GM23338 (cell line): ENCODE results near the gene AGXT2. TPM values are rescaled to one million over a fixed set of nuclear protein-coding genes. Genes with fewer than 3 reads are reported as not detected.

Source experiments
- ATAC-seq: fragments of 200-7000 bp; cut with Tn5 transposase; 3 replicates; pipeline ENCODE4 v1.9.1; 2020
- DNase-seq: peaks from one replicate; pipeline ENCODE4 v3.0.0-alpha.2; 2015; ENCODE audit warnings: low spot score
- H2AFZ ChIP-seq: fragments of 200-600 bp; sonication (generic); 2 replicates; pipeline ENCODE4 v1.8.0; 2016; ENCODE audit warnings: antibody characterized with exemption, mild to moderate bottlenecking, moderate library complexity
- H3F3A ChIP-seq: fragments of 200-600 bp; sonication (generic); replicated peaks from 2 replicates; pipeline ENCODE4 v1.8.0; 2017; ENCODE audit warnings: antibody characterized with exemption, mixed run types, low read depth
- H3K27ac ChIP-seq: fragments of 200-600 bp; sonication (generic); 2 replicates; pipeline ENCODE4 v1.6.1; 2016; ENCODE audit warnings: low read depth
- H3K27me3 ChIP-seq: fragments of 200-600 bp; sonication (generic); 2 replicates; pipeline ENCODE4 v1.8.0; 2016; ENCODE audit warnings: mild to moderate bottlenecking, mixed run types, moderate library complexity; ENCODE audit not compliant: insufficient read depth
- H3K36me3 ChIP-seq: fragments of 200-600 bp; sonication (generic); 2 replicates; pipeline ENCODE4 v1.8.0; 2016; ENCODE audit warnings: mild to moderate bottlenecking; ENCODE audit not compliant: insufficient read depth
- H3K4me1 ChIP-seq: fragments of 200-600 bp; sonication (generic); 2 replicates; pipeline ENCODE4 v1.8.0; 2016; ENCODE audit warnings: mild to moderate bottlenecking, moderate library complexity; ENCODE audit not compliant: insufficient read depth
- H3K4me2 ChIP-seq: fragments of 200-600 bp; sonication (generic); 2 replicates; pipeline ENCODE4 v1.7.1; 2017; ENCODE audit warnings: mixed run types
- H3K4me3 ChIP-seq: fragments of 200-600 bp; sonication (generic); 2 replicates; pipeline ENCODE4 v1.6.1; 2016; ENCODE audit warnings: mixed run types
- H3K79me2 ChIP-seq: fragments of 200-600 bp; sonication (generic); replicated peaks from 2 replicates; pipeline ENCODE4 v1.8.0; 2017; ENCODE audit warnings: mild to moderate bottlenecking; ENCODE audit not compliant: insufficient read depth
- H3K9me2 ChIP-seq: fragments of 200-600 bp; sonication (generic); 2 replicates; pipeline ENCODE4 v1.8.0; 2017; ENCODE audit not compliant: insufficient read depth
- H4K20me1 ChIP-seq: fragments of 200-600 bp; sonication (generic); replicated peaks from 2 replicates; pipeline ENCODE4 v1.8.0; 2017; ENCODE audit warnings: mild to moderate bottlenecking; ENCODE audit not compliant: insufficient read depth
- H3K27ac Mint-ChIP-seq: 2 replicates; pipeline ENCODE4 v1.8.0; 2020; ENCODE audit warnings: inconsistent platforms, mild to moderate bottlenecking, moderate library complexity, mixed read lengths
- H3K27me3 Mint-ChIP-seq: 3 replicates; pipeline ENCODE4 v1.8.0; 2022; ENCODE audit warnings: low read depth, mild to moderate bottlenecking, moderate library complexity, mixed read lengths, inconsistent platforms; ENCODE audit not compliant: insufficient read depth, poor library complexity
- H3K36me3 Mint-ChIP-seq: 3 replicates; pipeline ENCODE4 v1.8.0; 2021; ENCODE audit warnings: low read depth, mild to moderate bottlenecking, inconsistent platforms, moderate library complexity, mixed read lengths
- H3K4me1 Mint-ChIP-seq: 3 replicates; pipeline ENCODE4 v1.8.0; 2020; ENCODE audit warnings: mild to moderate bottlenecking, inconsistent platforms, mixed read lengths
- H3K4me3 Mint-ChIP-seq: 3 replicates; pipeline ENCODE4 v1.8.0; 2021; ENCODE audit warnings: moderate library complexity, mild to moderate bottlenecking, inconsistent platforms, mixed read lengths
- H3K9me3 Mint-ChIP-seq: 3 replicates; pipeline ENCODE4 v1.8.0; 2020; ENCODE audit warnings: moderate library complexity, mild to moderate bottlenecking, inconsistent platforms, mixed read lengths
- EZH2 ChIP-seq: fragments of 200-600 bp; sonication (generic); IDR thresholded peaks from one replicate; pipeline ENCODE4 v1.8.0; 2017; ENCODE audit warnings: antibody characterized with exemption, mild to moderate bottlenecking, low read depth; ENCODE audit not compliant: unreplicated experiment
- NANOG ChIP-seq: IDR thresholded peaks from 2 replicates; pipeline ENCODE4 v1.6.1; 2016; ENCODE audit warnings: antibody characterized with exemption, borderline replicate concordance
- POLR2AphosphoS5 ChIP-seq: IDR thresholded peaks from 2 replicates; pipeline ENCODE4 v1.6.1; 2016; ENCODE audit warnings: antibody characterized with exemption, low read depth
- ZNF114 ChIP-seq: fragments of 250-450 bp; sonication (Bioruptor Pico); IDR thresholded peaks from 2 replicates; pipeline ENCODE4 v1.5.0; 2020; ENCODE audit warnings: mild to moderate bottlenecking, moderate library complexity
- polyA plus RNA-seq: library from polyadenylated mRNA; unstranded; fragments of >200 nt; fragmentation: Nextera tagmentation; extraction: Ambion mirVana; gene quantifications from 2 replicates; pipeline ENCODE4 v1.2.1, GENCODE V29; 2016
- total RNA-seq: library from RNA; depleted of rRNA; stranded (reverse); fragments of >200 nt; shearing (Covaris generic); gene quantifications from 2 replicates; pipeline ENCODE4 v1.2.3, GENCODE V29; 2014
- TF ChIP-seq, protein P1 (sequence below): fragments of 250-450 bp; sonication (Bioruptor Pico); IDR thresholded peaks from 2 replicates; pipeline ENCODE4 v1.5.0; 2020; ENCODE audit warnings: mild to moderate bottlenecking, moderate library complexity
- TF ChIP-seq, protein P2 (sequence below), 2 experiments: fragments of 200-600 bp in 1 of 2; sonication (generic) in 1 of 2; conservative IDR thresholded peaks; 2 replicates each; pipeline versions ENCODE4 v1.5.1 to v1.6.1; 2016 to 2017; ENCODE audit warnings: antibody characterized with exemption in 2 of 2, low read depth in 2 of 2, mild to moderate bottlenecking in 2 of 2, moderate library complexity in 1 of 2
- TF ChIP-seq, protein P3 (sequence below): IDR thresholded peaks from one replicate; pipeline ENCODE4 v1.6.1; 2018; ENCODE audit warnings: antibody characterized with exemption; ENCODE audit not compliant: unreplicated experiment

The AGXT2 gene
- total and polyA plus RNA-seq, 2 experiments from 2014 or later, result not detected

DNA sequence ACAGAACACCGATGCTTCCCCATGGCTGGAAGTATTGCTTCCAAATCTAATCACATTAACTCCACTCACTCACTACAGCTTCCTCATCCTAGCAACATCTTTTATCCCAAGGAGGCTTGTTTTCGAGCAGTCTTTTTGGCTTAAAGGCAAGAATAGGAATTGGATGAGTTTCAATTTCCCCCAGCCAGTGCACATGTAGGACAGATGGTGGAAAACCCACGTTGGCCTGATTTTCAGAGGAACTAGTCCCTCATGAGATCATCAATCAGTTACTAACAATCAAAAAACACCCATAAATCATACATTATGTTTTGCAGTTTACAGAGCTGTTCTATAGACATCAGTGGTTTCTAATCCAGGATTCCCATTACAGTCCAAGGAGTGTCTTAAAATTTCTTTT is 48.5 kb upstream of the AGXT2 start (continued):
- TF ChIP-seq, protein P1, sequence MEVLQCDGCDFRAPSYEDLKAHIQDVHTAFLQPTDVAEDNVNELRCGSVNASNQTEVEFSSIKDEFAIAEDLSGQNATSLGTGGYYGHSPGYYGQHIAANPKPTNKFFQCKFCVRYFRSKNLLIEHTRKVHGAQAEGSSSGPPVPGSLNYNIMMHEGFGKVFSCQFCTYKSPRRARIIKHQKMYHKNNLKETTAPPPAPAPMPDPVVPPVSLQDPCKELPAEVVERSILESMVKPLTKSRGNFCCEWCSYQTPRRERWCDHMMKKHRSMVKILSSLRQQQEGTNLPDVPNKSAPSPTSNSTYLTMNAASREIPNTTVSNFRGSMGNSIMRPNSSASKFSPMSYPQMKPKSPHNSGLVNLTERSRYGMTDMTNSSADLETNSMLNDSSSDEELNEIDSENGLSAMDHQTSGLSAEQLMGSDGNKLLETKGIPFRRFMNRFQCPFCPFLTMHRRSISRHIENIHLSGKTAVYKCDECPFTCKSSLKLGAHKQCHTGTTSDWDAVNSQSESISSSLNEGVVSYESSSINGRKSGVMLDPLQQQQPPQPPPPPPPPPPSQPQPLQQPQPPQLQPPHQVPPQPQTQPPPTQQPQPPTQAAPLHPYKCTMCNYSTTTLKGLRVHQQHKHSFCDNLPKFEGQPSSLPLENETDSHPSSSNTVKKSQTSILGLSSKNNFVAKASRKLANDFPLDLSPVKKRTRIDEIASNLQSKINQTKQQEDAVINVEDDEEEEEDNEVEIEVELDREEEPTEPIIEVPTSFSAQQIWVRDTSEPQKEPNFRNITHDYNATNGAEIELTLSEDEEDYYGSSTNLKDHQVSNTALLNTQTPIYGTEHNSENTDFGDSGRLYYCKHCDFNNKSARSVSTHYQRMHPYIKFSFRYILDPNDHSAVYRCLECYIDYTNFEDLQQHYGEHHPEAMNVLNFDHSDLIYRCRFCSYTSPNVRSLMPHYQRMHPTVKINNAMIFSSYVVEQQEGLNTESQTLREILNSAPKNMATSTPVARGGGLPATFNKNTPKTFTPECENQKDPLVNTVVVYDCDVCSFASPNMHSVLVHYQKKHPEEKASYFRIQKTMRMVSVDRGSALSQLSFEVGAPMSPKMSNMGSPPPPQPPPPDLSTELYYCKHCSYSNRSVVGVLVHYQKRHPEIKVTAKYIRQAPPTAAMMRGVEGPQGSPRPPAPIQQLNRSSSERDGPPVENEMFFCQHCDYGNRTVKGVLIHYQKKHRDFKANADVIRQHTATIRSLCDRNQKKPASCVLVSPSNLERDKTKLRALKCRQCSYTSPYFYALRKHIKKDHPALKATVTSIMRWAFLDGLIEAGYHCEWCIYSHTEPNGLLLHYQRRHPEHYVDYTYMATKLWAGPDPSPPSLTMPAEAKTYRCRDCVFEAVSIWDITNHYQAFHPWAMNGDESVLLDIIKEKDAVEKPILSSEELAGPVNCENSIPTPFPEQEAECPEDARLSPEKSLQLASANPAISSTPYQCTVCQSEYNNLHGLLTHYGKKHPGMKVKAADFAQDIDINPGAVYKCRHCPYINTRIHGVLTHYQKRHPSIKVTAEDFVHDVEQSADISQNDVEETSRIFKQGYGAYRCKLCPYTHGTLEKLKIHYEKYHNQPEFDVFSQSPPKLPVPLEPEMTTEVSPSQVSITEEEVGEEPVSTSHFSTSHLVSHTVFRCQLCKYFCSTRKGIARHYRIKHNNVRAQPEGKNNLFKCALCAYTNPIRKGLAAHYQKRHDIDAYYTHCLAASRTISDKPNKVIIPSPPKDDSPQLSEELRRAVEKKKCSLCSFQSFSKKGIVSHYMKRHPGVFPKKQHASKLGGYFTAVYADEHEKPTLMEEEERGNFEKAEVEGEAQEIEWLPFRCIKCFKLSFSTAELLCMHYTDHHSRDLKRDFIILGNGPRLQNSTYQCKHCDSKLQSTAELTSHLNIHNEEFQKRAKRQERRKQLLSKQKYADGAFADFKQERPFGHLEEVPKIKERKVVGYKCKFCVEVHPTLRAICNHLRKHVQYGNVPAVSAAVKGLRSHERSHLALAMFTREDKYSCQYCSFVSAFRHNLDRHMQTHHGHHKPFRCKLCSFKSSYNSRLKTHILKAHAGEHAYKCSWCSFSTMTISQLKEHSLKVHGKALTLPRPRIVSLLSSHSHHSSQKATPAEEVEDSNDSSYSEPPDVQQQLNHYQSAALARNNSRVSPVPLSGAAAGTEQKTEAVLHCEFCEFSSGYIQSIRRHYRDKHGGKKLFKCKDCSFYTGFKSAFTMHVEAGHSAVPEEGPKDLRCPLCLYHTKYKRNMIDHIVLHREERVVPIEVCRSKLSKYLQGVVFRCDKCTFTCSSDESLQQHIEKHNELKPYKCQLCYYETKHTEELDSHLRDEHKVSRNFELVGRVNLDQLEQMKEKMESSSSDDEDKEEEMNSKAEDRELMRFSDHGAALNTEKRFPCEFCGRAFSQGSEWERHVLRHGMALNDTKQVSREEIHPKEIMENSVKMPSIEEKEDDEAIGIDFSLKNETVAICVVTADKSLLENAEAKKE (CRISPR knock-in tag), result no peak
- TF ChIP-seq, protein P2, sequence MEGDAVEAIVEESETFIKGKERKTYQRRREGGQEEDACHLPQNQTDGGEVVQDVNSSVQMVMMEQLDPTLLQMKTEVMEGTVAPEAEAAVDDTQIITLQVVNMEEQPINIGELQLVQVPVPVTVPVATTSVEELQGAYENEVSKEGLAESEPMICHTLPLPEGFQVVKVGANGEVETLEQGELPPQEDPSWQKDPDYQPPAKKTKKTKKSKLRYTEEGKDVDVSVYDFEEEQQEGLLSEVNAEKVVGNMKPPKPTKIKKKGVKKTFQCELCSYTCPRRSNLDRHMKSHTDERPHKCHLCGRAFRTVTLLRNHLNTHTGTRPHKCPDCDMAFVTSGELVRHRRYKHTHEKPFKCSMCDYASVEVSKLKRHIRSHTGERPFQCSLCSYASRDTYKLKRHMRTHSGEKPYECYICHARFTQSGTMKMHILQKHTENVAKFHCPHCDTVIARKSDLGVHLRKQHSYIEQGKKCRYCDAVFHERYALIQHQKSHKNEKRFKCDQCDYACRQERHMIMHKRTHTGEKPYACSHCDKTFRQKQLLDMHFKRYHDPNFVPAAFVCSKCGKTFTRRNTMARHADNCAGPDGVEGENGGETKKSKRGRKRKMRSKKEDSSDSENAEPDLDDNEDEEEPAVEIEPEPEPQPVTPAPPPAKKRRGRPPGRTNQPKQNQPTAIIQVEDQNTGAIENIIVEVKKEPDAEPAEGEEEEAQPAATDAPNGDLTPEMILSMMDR (conservative IDR thresholded peaks at IDR 0.05; ENCODE audit: low read depth in 2 of 2), result no peak
- TF ChIP-seq ZNF114 (CRISPR knock-in tag), result no peak
- no peak for TF ChIP-seq EZH2
- TF ChIP-seq NANOG, result no peak

DNA sequence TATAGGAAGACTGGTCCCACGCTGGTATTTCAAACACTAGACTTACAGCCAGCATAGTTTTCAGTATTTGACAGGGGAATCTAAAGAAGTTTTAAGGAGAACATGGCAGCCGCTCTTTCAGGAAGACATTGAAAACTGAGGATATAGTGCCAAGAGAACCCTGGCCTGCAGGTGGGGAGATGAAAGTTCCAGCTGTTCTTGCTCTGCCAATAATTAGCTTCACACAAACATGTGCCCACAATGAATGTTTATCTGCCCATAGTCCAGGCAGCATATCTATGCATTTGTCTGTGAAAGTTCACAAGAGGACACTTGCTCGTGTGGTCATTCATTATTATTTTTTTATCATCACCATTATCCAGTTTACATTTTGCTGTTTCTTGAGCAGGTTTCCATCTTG is 47.6 kb upstream of the AGXT2 start:
- Mint-ChIP-seq H3K27ac (no peak overlapping the region), H3K36me3 (no peaks in the 10 kb centered on the region), H3K9me3 (no peaks in the 10 kb centered on the region; the same call in 2 of the 3 replicates), H3K4me1 (peaks cover 8% of the 10 kb centered on the region), H3K27me3 (no peaks in the 10 kb centered on the region), H3K4me3 (no peak overlapping the region)
- Histone ChIP-seq H3K4me2 (no peak overlapping the region), H3K79me2 (no peaks in the 10 kb centered on the region), H3K4me1 (peaks cover 11% of the 10 kb centered on the region; the same call in 1 of the 2 replicates), H3K27me3 (no peaks in the 10 kb centered on the region), H2AFZ (no peak overlapping the region), H3F3A (no peaks in the 10 kb centered on the region), H3K9me2 (peaks cover 9% of the 10 kb centered on the region; the same call in 1 of the 2 replicates), H3K4me3 (no peak overlapping the region), H3K27ac (no peak overlapping the region), H3K36me3 (no peaks in the 10 kb centered on the region), H4K20me1 (no peaks in the 10 kb centered on the region)
- ATAC-seq (no peak), DNase-seq (no peak)
- TF ChIP-seq, protein P2 (conservative IDR thresholded peaks at IDR 0.05; ENCODE audit: low read depth in 2 of 2), result no peak
- TF ChIP-seq ZNF114 (CRISPR knock-in tag) (no peak), POLR2AphosphoS5 (no peak)
- TF ChIP-seq, protein P3, sequence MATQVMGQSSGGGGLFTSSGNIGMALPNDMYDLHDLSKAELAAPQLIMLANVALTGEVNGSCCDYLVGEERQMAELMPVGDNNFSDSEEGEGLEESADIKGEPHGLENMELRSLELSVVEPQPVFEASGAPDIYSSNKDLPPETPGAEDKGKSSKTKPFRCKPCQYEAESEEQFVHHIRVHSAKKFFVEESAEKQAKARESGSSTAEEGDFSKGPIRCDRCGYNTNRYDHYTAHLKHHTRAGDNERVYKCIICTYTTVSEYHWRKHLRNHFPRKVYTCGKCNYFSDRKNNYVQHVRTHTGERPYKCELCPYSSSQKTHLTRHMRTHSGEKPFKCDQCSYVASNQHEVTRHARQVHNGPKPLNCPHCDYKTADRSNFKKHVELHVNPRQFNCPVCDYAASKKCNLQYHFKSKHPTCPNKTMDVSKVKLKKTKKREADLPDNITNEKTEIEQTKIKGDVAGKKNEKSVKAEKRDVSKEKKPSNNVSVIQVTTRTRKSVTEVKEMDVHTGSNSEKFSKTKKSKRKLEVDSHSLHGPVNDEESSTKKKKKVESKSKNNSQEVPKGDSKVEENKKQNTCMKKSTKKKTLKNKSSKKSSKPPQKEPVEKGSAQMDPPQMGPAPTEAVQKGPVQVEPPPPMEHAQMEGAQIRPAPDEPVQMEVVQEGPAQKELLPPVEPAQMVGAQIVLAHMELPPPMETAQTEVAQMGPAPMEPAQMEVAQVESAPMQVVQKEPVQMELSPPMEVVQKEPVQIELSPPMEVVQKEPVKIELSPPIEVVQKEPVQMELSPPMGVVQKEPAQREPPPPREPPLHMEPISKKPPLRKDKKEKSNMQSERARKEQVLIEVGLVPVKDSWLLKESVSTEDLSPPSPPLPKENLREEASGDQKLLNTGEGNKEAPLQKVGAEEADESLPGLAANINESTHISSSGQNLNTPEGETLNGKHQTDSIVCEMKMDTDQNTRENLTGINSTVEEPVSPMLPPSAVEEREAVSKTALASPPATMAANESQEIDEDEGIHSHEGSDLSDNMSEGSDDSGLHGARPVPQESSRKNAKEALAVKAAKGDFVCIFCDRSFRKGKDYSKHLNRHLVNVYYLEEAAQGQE, result no peak
